GM19467 (cell line): ENCODE data around the gene INSIG2.

Experiments
- ATAC-seq: cut with Tn5 transposase; IDR thresholded peaks from one replicate; pipeline ENCODE4 v1.9.1; 2021; ENCODE audit warnings: mild to moderate bottlenecking, moderate library complexity; ENCODE audit not compliant: unreplicated experiment

Gene INSIG2

GRCh38 chr2:118124288-118124891, 36.1 kb downstream of the INSIG2 start:
- ATAC-seq, result no peak

DNA sequence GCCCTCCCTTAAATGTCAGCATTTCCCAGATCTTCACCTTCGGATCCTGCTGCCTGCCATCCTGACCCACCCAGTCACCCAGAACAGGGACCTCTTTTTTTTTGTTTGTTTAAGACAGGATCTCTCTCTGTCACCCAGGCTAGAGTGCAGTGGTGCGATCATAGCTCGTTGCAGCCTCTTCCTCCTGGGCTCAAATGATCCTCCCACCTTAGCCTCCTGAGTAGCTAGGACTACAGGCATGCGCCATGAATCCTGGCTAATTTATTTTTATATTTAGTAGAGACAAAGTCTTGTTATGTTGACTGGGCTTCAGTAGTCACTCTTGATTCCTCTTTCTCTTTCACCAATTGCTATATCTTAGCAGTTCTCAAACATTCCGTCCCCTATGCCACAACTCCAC, 39.0 kb downstream of the INSIG2 start:
- ATAC-seq, result no peak

GRCh38 chr2:118128826-118129225, 40.6 kb downstream of the INSIG2 start:
- ATAC-seq, result no peak

- ATAC-seq, result no peak
These were observed 42.1 kb downstream of the INSIG2 start for GRCh38 chr2:118130385-118130784.

- no peak for ATAC-seq
These were observed 43.5 kb downstream of the INSIG2 start for GRCh38 chr2:118131771-118132170.

- no peak for ATAC-seq
These were observed 45.6 kb downstream of the INSIG2 start for GRCh38 chr2:118133916-118134315.

- ATAC-seq, result no peak
These were observed 46.4 kb downstream of the INSIG2 start for GRCh38 chr2:118134650-118135049.

DNA sequence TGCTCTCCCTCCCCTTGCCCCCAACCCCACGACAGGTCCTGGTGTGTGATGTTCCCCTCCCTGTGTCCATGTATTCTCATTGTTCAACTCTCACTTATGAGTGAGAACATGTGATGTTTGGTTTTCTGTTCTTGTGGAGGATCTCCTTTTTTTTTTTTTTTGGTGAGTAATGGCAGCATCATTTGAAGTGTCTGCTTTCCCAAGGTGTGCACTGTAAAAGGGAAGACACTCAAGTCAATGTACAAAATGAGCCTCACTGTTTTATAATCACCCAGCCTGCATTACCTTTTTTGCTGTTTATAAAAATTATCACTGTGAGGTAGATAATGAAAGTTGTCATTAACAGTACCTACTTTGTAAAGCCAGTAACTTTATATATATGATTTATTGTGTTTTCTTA, 56.9 kb downstream of the INSIG2 start:
- no peak for ATAC-seq

GRCh38 chr2:118145806-118146205, 57.5 kb downstream of the INSIG2 start:
- no peak for ATAC-seq

DNA sequence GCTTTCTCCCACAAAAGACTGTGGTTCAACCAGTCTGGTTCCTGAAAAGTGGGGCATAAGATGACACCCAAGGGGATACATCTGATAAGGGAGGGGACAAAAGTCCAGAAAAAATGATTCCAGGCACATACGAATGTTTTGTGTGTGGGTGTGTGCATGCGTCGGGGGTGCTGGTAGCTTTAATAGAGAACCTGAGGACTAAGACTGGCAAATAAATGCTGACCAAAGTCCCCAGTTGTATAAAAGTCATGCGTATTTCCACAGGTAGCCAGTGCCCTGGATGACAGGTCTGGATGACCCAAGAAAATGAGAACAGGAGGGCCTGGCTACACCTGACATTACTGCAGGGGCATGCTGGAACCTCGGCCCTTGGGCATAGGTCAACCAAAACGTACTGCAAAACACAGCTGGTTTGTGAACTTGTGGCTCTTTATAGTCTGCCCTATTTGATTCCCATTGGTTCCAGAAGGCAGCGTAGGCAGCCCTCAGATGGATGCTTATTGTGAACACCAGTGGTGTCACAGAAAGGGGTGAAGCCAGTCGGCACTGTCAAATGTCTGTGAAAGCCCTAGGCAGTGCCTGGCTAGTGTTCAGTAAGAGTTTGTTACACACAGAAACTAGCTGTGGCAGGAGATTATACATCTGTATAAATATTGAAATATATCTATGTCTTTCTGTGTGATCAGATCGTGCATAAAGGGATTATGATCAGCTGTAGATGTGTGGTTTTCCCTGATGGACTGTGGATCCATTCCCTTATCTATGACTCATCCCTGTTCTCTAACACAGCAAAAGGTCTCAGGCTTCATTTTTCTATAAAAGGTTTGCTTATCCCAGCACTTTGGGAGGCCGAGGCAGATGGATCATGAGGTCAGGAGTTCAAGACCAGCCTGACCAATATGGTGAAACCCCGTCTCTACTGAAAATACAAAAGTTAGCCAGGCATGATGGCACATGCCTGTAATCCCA, 58.3 kb downstream of the INSIG2 start:
- no peak for ATAC-seq

DNA sequence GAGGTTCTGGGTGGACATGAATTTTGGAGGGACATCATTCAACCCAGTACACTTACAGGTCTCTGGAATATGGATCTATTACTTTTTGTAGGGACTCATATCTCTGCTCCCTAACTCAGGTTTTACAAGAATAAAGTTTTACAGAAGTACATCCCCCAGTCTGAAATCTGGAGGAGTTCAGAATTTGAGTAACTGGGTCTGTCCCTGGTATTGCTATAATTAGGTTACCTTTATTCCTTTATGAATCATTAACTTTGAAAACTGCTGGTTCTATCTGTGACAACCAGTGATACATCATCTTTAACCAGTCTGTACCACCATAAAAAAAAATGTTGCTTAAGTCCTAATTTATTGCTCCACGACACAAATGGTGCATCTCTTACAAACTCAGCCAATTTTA, 59.9 kb downstream of the INSIG2 start:
- no peak for ATAC-seq

DNA sequence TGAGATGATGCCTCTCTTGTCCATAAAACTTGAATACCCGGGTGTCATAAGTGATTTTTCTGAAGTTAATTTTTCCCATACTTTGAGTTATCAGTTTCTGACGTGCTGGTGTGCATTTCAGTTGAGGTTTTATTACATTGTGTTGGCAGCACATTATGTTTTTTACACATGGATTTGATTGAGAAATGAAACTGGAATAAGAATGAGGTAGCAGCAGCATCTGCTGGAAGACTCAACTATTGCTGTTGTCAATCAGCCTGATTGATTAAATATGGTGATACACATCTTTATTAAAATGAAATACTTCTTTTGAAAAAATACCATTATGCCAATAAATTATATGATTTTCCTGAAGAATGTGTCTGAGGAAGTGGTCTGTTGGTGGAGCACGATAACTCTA, 60.5 kb downstream of the INSIG2 start:
- ATAC-seq, result no peak

GRCh38 chr2:118150294-118150693, 62.0 kb downstream of the INSIG2 start:
- ATAC-seq, result no peak

DNA sequence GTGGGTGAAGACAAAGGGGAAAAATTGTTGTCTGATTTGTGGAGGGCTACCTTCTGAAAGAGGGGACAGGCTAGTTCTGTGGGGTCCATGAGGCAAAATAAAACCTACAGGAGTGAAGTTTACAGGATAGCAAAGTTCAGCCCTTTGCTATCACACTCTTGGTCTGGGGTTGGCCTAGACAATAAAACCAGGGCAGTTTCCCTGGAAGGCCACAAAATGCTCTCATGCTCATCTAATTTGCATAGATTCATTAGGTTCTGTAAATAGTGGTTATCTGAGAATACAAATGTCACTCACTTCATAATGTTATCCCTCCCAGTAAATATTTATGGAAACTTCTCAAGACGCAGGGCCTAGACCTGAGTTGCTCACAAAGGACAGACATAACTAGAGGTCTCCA, 63.6 kb downstream of the INSIG2 start:
- ATAC-seq, result no peak

DNA sequence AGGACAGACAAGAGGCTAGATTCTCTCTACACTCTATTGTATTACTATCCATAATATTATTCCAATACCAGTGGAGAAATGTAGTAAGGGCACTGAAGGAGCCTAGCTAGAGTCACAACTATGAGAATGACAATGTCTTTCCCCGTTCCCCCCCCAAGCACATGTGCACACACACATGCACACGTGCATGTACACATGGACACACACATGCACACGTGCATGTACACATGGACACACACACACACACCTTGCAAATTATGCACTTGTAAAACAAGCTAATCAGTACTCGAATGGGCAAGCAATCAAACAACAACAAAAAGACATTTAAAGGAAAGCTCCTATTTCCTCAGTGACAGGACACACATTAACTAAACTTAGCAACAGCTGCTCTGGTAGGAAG, 65.2 kb downstream of the INSIG2 start:
- ATAC-seq, result no peak

GRCh38 chr2:118154176-118154575, 65.9 kb downstream of the INSIG2 start:
- ATAC-seq, result no peak
